ENCODE results near the gene C12orf60. TPM values are rescaled to one million over a fixed set of nuclear protein-coding genes. Genes with fewer than 3 reads are reported as not detected.

The C12orf60 gene
- polyA plus RNA-seq, 1 experiment = 1.0 TPM

DNA sequence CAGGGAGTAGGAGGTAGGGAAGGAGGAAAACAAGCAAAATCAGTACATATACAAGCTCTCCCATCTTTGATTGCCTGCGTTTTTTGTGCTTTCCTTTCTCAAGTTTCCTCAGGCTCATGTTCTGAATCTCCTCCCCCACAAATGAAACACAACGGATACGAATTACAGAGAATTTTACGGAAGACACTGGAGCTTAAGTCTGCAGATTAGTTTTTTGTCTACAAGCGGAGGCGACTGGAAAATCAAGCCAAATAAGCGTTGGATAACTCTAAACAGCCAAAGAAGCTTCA is 804 bp upstream of the C12orf60 start:
- peak overlapping the region; percentile 91 for H3K27ac ChIP-seq (ENCODE audit: low read depth, low read length)
- ChIA-PET CTCF (interaction anchor here (1.2 to 2.1 kb wide), 4 partner anchors 32 to 419 kb away, joined by 3 to 14 read pairs (median 8); partner anchors contain the start of gene RERG), POLR2A (interaction anchor here (0.5 to 1.8 kb wide), 4 partner anchors 15 to 1551 kb away, joined by 3 to 19 read pairs (median 7); a partner anchor contains a TSS)

DNA sequence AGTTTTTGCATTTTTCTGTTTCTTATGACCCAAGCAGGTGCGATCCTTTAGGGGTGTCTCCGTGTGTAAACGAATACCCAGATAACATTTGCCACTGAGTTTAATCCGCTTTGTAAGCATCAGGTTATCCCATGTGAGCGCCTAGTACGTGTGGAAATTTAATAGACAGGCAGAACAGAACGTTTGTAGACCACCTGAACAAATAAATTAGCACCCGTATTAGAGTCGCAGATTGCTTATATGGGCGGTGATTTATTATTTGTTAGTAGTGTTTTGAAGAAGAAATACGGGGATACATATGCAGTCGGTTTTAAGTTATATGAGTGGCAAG is 325 bp downstream of the C12orf60 start:
- CTCF ChIA-PET = interaction anchor here (1.4 to 2.9 kb wide), 2 partner anchors 34 to 41 kb away, joined by 3 to 8 read pairs; no protein-coding TSS in a partner anchor
- POLR2A ChIA-PET = interaction anchor here (0.7 to 1.8 kb wide), 5 partner anchors 9 to 33 kb away, joined by 3 to 19 read pairs (median 4); a partner anchor contains a TSS
- Histone ChIP-seq H3K27me3 (ENCODE audit: control insufficient read depth, insufficient read depth, low read length) (no peaks in the 10 kb centered on the region), H3K27ac (ENCODE audit: low read depth, low read length) (peak overlapping the region; percentile 72), H3K9me3 (ENCODE audit: control insufficient read depth, insufficient read depth, low read length) (no peaks in the 10 kb centered on the region), H3K4me3 (ENCODE audit: low read depth, low read length) (peak overlapping the region; percentile 79)
- DNase-seq (ENCODE audit: low read depth, low spot score) = no peak
- TF ChIP-seq, protein P1, sequence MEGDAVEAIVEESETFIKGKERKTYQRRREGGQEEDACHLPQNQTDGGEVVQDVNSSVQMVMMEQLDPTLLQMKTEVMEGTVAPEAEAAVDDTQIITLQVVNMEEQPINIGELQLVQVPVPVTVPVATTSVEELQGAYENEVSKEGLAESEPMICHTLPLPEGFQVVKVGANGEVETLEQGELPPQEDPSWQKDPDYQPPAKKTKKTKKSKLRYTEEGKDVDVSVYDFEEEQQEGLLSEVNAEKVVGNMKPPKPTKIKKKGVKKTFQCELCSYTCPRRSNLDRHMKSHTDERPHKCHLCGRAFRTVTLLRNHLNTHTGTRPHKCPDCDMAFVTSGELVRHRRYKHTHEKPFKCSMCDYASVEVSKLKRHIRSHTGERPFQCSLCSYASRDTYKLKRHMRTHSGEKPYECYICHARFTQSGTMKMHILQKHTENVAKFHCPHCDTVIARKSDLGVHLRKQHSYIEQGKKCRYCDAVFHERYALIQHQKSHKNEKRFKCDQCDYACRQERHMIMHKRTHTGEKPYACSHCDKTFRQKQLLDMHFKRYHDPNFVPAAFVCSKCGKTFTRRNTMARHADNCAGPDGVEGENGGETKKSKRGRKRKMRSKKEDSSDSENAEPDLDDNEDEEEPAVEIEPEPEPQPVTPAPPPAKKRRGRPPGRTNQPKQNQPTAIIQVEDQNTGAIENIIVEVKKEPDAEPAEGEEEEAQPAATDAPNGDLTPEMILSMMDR (IDR thresholded peaks at IDR 0.05; ENCODE audit: low read depth, low read length) = no peak

More for the DNA sequence above, 804 bp upstream of the C12orf60 start:
- TF ChIP-seq, protein P1 (IDR thresholded peaks at IDR 0.05; ENCODE audit: low read depth, low read length) = no peak
- DNase-seq (ENCODE audit: low read depth, low spot score) = no peak
- peak overlapping the region; percentile 96 for H3K4me3 ChIP-seq (ENCODE audit: low read depth, low read length)
- H3K27me3 ChIP-seq (ENCODE audit: control insufficient read depth, insufficient read depth, low read length) = no peaks in the 10 kb centered on the region
- no peaks in the 10 kb centered on the region for H3K9me3 ChIP-seq (ENCODE audit: control insufficient read depth, insufficient read depth, low read length)

DNA sequence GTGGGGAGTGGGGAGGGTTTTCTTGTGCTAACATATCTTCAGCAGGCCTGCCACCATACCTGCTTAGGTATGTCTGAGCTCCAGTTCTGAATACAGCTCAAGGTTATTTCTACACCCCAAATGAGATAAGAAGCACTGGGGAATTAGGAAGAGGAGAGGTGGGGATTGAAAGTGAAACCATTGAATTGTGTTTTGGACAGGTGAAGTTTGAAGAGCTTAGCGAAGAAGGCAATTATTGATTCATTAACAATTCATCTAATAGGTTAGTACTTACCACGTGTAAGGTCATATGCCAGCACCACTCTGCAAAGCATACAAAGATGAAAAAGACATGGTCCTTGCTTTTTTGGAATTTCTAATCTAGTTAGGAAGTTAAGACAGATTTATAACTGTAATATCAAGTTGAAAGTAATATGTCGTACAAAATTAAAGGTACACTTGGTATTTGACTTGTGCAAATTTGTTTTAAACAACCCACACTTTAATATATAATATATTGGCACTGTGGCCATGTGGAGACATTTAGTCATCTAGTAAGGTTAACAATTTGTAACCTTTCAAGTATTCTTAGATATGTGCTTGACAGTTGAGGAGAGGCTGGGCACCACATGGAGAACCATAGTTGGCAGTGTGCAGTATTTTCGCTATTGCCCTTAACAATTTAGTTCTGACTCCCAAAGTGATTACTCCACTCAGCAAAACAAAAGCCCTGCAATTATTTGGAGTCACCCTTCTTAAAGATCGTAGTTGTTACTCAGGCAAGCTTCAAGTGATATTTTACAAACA is 6.9 kb downstream of the C12orf60 start:
- Histone ChIP-seq H3K4me3 (ENCODE audit: low read depth, low read length) (no peak overlapping the region), H3K27me3 (ENCODE audit: control insufficient read depth, insufficient read depth, low read length) (no peaks in the 10 kb centered on the region), H3K9me3 (ENCODE audit: control insufficient read depth, insufficient read depth, low read length) (no peaks in the 10 kb centered on the region), H3K27ac (ENCODE audit: low read depth, low read length) (no peak overlapping the region)
- no peak for DNase-seq (ENCODE audit: low read depth, low spot score)
- ChIA-PET POLR2A (no interaction called here), CTCF (interaction anchor here (1.2 to 4.1 kb wide), 5 partner anchors 29 to 411 kb away, joined by 3 to 36 read pairs (median 3); partner anchors contain the start of gene RERG)
- TF ChIP-seq, protein P1 (IDR thresholded peaks at IDR 0.05; ENCODE audit: low read depth, low read length) = no peak

DNA sequence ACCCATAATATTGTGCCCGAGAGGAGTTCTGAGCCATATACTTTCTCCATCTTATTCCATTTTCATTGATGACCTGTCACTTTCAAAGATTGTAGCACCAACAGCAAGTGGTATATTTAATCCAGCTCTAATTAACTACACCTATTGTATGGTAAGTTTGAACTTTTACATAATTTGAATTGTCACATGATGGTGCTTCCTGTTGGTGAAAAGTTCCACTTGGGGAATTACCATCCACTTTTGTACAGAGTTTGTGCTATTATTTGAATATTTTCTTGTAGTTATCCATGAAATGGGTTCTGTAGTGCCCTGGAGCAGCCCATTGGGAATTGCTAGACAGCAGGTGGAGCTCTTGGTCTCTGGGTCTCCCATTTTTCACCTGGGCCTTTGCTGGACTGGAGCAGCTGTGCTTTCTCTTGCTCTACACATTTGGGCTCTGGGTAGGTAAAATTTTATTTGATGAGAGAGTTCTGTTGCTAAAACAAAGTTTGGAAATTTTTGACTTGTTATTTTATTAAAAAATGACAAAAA is 7.5 kb downstream of the C12orf60 start:
- DNase-seq (ENCODE audit: low read depth, low spot score) = no peak
- no peak overlapping the region for H3K27ac ChIP-seq (ENCODE audit: low read depth, low read length)
- H3K9me3 ChIP-seq (ENCODE audit: control insufficient read depth, insufficient read depth, low read length) = no peaks in the 10 kb centered on the region
- H3K27me3 ChIP-seq (ENCODE audit: control insufficient read depth, insufficient read depth, low read length) = no peaks in the 10 kb centered on the region
- no peak overlapping the region for H3K4me3 ChIP-seq (ENCODE audit: low read depth, low read length)
- TF ChIP-seq, protein P1 (IDR thresholded peaks at IDR 0.05; ENCODE audit: low read depth, low read length) = peak; percentile 61
- ChIA-PET POLR2A (no interaction called here), CTCF (interaction anchor here (0.7 to 4.1 kb wide), 7 partner anchors 29 to 410 kb away, joined by 3 to 36 read pairs (median 3); partner anchors contain the start of gene RERG)

DNA sequence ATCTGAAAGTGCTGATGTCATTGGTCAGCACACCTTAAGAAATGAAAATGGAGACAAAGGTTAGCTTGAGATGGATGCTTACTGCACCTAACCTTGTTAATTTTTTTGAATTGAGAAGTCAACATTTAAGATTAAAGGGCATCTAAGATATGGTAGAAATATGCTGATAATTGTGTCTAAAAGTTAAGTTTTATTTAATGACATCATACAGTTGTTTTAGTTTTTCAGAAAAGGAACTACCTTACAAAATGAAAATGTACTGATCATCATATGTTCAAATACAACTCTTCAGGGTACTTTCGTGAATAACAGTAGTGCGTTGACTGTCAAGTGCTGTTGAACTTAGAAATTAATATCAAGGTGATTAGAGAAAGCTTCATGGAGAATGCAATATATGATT is 8.0 kb downstream of the C12orf60 start:
- Histone ChIP-seq H3K9me3 (ENCODE audit: control insufficient read depth, insufficient read depth, low read length) (no peaks in the 10 kb centered on the region), H3K27ac (ENCODE audit: low read depth, low read length) (no peak overlapping the region), H3K27me3 (ENCODE audit: control insufficient read depth, insufficient read depth, low read length) (no peaks in the 10 kb centered on the region), H3K4me3 (ENCODE audit: low read depth, low read length) (no peak overlapping the region)
- POLR2A ChIA-PET = no interaction called here
- CTCF ChIA-PET = interaction anchor here (0.7 to 4.1 kb wide), 6 partner anchors 28 to 410 kb away, joined by 3 to 36 read pairs (median 4); partner anchors contain the start of gene RERG
- no peak for DNase-seq (ENCODE audit: low read depth, low spot score)
- TF ChIP-seq, protein P1 (IDR thresholded peaks at IDR 0.05; ENCODE audit: low read depth, low read length) = no peak

Data from AG04450 (cell line).